ENCODE data around the gene FOXP4.

The FOXP4 gene

DNA sequence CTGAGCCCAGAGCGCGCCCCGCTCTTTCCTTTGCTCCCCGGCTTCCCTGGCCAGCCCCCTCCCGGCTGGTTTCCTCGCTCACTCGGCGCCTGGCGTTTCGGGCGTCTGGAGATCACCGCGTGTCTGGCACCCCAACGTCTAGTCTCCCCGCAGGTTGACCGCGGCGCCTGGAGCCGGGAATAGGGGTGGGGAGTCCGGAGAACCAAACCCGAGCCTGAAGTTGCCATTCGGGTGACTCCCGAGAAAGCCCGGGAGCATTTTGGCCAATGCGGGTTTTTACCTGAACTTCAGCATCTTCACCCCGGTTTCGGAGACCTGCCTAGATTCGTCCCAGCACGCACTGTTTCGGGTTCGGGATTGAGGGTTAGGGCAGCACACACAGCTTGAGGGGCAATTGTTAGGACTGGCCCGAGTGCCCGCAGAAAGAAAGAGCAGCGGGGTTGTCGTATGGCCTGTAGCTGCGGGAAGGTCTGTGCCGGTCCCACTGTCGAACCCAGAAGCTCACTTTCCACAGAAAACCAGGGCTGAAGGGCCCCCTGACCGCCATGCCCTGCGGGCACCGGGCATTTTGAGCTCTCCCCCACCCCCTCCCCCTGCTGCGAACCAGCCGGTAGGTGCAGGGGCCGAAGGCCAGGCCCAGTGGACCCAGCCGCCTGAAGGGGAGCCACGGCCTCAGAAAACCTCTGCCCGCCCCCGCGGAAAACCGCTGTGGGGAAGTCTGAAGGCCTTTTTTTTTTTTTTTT, 2.1 kb downstream of the FOXP4 start:
- DNase-seq = peak in 1 of 2 donors; percentile 13

DNA sequence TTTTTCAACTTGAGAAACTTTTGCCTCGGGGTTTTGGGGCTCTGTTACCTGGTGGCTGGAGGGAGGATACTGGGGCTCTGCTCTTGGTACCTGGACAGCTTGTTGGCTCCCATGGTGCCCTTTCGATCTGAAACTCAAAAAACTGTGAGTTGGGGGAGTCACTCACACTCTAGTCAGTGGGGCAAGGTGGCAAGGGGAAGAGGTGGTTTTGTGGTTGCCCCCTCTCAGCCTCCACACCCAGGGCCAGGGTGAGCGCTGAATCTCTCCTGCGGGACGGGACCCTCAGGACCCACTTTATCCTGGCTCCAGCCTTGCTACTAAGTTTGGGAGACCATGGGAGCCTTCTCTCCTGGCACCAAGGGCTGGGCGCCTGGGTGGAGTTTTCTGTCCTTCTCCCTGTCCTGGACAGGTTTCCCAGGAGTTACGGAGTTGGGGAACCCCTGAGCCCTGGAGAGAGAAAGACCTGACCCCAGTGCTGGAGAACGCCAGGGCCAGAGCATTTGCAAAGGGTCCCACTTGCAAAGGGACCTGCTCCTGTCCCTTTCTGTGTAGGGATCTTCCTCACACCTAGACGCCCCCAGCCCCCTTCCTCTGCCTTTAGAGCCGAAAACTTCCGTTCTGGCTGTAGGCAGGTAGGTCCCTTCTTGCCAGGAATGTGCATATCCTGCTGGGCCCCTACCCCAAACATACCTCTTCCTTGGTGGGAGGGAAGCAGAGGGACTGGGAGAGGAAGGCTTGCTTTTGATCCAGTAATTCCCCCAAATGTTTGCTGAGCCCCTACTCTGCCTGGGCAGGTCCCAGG, 2.9 kb downstream of the FOXP4 start:
- DNase-seq = no peak

DNA sequence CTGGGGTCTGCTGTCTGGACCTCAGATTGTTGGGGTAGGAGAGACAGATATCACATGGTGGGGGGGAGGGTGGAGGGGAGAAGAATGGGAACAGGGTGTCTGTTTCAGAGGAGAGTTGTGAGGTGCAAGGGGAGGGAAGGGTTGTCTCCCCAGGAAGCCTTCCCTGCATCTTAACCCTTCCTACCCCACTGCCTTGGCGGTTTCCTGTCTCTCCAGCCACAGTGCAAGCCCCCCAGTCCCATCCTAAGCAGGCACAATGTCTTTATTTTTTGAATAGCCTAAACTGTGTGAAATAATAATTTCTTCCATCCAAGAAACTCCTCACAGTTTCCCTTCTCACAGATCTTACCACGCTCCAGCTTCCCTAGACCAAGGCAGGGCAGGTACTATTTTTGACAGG, 3.5 kb downstream of the FOXP4 start:
- no peak for DNase-seq

DNA sequence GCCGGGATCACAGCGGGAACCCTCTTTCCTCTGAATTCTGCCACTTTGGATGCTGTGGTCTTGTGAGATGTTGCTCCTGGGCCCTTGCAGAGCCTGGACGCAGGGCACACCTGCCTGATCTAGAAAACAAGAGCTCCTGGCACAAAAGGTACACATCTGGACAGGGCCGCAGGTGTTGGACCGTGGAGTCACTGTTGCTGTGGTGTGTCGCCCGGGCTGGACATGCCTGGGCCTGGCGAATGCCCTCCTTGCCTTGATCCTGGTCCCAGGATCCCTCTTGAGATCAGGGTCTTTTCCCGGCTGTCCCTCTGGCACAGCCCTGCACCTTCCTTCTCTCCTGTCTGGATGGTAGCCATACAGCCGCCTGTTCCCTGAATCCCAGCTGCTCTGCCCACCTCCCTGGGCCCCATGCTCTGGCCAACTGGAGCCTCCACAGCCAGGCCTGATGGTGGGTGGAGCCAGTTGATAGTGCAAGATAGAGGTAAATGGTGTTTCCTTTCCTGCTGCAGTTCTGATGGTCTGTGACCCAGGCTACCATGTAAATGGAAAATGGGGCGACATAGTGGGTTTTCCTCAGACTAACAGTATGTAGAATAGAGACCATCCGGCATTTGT, 5.0 kb downstream of the FOXP4 start:
- DNase-seq = no peak

DNA sequence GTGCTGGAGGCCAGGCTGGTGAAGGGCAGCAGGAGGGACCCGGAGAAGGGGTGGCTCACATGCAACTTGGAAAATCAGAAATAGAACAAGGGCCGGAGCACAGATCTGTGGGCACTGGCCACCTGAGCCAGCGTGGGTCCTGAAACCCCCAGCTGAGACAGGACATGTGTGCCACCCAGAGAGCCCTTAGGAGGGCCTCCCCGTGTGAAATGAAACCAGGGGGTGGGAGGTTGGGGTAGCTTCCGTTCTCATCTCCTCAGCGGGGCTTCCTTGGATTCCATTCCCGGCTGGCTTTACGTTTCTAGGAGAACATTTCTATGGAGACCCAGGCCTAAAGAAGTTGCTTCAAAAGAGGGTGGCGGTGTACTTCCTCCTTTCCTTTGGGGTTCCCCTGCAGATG, 5.7 kb downstream of the FOXP4 start:
- DNase-seq = no peak

DNA sequence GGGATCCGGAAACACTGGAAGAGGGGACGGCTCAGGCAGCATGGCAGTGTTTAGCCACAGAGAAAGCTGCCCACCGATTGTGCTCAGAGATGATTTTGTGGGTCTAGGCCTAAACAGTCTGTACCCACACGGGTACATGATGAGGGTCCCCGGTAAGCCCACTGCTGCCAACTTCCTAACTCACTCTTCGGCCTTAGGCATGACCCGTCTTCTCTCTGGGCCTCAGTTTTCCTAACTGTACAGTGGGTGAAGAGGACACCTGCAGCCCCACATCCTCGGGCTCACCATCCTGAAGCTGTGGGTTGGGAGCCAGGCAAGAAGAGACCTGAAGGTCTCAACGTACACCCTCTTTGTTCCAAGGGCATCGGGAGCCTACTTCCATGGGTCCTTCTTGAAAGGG, 6.5 kb downstream of the FOXP4 start:
- no peak for DNase-seq

DNA sequence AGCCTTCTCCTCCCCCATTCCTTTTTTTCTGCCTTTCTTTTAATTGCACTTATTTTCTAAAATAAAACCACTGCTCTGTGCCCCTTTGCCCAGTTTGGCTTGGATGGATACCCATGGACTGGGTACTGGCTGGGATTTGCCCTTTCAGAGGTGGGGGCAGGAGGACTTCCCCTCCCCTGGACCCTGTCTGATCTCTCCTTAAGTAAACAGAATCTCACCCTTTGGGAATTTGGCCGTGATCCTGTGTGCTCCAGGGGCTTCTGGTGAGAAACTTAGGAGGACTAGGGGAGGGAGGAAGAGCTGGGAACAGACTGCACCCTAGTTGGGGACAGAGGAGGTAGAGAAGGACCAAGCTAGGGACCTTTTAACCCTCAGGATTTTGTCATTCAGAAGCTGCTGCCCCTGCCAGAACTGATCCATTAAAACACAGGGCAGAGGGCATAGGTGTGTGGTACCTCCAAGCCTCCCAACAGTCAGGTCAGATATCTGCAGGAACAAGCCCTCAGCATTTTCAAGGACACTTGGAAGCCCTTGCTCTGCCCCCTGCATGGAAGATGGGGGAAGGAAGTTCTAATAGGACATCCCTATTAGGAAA, 7.3 kb downstream of the FOXP4 start:
- no peak for DNase-seq

DNA sequence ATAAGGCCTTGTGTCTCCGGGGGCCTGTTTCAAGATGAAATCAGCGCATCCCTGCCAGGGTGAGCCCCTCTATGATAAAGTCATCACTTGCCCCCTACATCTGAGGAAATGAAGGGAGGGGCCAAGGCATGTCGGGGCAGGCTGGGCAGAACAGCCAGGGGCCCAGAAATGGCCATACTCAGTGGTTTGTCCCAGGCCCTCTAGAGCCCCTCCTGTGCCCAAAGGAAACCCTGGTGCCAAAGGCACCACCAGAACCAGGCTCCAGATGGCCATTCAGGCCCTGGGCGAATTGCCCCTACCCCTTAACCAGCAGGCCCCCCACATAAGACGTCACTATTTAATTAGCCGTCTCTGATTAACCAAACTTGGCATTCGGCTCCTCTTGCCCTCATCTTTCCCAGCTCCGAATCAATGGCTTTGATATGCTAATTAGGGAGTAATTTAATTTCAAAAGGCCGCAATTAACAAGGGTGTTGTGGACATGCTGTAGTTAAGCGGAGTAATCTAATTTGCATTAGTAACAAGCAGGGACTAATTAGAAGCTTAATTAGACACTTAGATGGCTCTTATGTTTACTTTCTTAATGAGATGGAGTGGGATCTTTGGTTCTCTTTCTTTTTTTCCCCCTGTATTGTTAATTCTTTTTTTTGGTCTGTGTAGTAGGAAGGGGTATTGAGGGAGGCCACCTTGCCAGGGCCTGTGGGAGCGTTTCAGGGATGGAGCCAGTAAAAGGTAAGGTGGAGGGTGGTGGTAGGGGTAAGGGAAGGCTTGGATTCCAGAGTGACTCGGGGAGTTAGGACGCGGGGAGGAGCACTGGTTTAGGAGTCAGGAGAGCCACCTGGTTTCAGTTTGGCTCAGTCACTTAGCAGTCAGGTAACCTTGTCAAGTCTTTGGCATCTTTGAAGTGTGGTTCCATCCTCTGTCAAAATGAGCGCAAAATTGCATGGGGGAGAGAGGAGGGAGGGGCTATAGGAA, 9.4 kb downstream of the FOXP4 start:
- no peak for DNase-seq

DNA sequence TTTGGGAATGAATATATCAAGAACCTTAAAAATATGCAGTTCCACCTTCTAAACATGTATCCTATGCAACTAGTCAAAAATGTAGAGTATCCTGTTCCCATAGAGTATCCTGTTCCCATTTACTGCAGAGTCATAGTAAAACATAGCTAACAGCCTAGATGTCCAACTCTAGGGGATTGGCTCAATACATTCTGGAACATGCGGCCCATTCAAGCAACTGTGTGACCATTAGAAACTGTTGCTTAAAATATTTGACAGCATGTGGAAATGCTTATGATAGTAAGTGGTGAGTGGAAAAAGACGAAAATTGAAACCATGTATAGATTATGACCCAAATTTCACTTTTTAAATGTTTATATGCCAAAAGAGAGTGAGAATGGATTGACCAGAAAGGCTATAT, 11.2 kb downstream of the FOXP4 start:
- no peak for DNase-seq

DNA sequence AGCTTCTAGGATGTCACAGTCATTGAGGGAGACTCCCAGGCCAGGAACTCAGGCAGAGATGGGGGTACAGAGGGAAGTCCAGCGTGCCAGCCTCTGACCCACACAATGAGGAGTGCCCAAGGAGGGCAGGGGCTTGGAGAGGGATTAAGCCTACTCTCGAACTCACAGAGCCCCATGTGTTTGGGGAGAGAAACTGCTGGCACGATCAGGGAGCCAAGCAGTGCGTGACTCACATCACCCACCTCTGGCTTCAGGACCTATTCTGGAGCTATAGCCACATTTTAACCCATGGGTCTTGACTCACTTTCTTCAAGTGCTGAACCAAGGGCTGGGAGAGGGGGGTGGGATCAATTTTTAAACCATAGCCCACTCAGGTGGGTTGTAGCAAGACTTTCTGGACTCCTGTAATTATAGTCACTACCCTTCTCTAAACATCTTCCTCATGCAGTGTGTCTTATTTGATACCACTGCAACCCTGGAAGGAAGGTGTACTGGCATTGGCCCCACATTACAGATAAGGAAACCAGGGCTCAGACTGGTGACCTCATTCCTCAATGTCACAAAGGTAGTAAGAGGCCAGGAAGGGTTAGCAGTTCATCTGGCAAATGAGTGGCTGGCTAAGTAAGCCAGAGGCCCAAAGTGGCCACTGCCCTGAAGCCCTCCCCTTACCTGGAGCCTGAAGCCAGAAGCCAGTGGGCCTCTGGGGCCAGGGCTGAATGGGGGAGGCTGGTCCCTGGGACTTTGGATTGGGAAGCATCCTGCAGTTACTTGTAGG, 12.0 kb downstream of the FOXP4 start:
- DNase-seq = no peak

DNA sequence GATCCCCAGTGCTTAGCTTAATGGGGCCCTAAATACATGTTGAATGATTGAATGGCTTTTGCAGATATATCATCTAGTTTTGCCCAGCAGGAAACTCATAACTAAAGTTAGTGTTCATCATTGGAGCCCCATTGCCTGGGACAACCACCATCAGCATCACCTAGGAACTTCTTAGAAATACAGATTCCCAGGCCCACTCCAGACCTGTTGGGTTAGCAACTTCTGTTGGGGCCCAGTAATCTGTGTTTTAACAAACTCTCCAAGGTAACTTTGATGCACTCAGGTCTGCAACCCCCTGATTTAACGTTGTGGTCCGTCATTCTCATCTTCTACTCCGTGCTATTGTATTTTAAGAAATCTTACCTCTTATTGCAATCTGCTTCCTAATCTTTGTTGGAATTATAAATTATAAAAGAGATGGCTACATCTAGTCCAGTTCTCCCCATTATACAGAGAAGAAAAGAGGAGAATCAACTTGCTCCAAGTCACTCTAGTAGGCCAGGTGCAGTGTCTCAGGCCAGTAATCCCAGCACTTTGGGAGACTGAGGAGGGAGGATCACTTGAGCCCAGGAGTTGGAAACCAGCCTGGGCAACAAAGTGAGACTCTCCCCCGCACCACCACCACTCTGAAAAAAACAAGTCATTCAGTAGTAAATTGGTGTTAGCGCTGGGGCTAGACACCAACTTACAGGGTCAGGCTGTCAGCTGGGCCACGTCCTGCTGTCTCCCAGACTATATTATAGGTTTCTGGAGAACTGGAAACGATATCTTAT, 13.7 kb downstream of the FOXP4 start:
- DNase-seq = no peak

DNA sequence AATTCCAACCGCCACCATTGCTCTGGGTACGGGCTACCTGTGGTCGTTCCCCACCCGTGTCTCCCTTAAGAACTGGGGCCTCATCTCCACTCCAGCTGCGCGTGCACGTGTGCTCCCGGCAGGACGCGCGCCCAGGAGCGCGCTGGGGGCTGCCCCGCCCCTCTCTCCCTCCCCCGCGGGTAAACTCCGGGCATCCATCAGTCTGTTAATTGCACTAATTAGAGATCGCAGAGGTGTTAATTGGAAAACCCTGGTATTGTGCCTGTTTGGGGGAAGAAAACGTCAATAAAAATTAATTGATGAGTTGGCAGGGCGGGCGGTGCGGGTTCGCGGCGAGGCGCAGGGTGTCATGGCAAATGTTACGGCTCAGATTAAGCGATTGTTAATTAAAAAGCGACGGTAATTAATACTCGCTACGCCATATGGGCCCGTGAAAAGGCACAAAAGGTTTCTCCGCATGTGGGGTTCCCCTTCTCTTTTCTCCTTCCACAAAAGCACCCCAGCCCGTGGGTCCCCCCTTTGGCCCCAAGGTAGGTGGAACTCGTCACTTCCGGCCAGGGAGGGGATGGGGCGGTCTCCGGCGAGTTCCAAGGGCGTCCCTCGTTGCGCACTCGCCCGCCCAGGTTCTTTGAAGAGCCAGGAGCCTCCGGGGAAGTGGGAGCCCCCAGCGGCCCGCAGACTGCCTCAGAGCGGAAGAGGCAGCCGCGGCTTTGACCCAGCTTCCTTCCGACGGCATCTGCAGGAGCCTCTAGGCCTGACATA, 14.4 kb downstream of the FOXP4 start:
- peak; percentile 15 to 47 for DNase-seq

DNA sequence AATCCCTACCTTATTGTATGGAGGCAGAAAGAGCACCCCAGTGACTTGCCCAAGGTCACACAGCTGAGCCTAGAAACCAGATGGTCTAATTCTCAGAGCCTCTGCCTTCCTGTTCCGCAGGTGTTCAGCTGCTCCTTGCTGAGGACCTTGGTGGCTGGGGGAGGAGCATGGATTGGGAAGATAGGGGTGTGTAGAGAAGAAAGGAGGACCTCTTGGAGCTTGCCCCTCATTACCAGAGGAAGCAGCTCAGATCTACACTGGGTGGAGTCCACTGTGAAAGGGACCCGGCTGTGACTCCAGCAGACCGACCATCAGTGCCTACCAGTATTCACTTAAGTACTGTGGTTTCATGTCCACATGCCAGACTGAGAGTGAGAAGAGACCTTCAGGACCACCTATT, 15.2 kb downstream of the FOXP4 start:
- DNase-seq = no peak

DNA sequence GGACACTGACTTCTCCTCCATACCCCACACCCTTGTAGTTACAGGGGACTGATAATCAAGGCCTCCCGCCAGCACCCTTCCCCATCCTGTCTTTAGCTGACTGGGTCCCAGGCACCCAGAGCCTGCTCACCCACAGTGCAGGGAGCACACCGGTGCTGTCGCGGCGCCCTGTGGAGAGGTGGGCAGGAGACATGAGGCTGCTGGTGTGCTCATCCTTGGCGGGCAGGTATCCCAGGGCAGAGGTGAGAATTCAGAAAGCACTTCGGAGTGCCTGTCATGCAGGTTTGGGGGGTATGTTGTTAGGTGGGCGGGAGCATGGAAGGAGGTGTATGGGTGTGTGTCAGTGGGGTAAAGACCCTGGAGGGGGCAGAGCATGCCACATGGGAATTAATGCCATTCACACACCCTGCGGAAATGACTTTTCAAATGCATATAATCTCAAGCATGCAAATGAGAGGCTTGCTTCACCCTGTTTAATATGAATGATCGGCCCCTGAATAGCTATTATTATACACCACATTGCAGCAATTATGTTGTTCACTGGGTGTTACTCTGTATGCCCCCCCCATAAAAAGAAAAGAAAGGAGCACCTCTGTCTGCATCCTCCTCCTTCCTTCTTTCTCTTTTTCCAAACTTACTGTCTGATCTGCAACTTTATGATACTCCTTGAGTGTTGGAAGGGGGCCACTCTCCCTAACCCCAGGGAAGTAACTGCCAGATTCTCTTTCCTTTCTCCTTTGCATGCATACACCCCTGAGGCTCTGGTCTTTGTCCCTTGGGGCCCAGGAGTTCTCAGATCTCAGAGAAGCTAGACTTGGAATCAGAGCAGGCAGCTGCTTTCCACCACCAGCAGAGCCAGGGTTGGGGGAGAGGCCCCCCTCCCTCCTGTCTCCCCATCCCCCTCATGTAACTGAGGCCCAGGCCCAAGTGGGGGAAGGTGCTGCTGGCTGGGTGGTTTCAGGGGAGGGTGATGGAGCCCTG, 16.0 kb downstream of the FOXP4 start:
- no peak for DNase-seq

DNA sequence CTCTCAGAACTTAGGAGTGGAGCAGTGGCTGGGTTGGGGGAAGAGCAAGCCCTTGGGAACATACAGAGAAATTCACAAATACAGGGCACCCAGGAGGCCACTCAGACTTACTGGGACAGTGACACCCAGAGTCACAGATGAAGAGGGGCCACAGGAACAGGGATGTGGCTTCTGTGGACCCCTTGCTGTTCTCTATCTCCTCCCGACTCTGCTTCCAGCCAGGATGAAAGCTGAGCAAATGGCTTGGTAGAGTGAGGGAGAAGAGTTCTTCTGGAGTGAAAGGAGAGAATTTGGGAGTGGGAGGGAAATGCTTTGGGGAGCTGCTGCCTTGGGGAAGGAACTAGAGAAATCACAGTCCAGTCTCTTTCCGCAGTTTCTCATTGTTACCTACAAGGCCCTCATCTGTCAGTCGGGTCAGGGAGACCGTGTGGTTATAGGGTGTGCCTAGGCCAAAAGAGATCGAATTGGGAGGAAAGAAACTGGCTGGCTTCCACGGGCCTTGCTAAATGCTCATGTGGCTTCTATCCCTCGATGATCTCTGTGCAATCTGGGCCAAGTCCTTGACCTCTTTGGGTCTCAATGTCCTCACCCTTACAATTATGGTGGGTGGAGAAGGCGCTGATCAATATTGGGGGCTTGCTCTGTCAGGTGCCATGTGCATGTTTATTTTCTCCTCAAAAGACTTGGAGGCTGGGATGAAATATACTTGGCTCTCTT, 17.0 kb downstream of the FOXP4 start:
- DNase-seq = no peak

DNA sequence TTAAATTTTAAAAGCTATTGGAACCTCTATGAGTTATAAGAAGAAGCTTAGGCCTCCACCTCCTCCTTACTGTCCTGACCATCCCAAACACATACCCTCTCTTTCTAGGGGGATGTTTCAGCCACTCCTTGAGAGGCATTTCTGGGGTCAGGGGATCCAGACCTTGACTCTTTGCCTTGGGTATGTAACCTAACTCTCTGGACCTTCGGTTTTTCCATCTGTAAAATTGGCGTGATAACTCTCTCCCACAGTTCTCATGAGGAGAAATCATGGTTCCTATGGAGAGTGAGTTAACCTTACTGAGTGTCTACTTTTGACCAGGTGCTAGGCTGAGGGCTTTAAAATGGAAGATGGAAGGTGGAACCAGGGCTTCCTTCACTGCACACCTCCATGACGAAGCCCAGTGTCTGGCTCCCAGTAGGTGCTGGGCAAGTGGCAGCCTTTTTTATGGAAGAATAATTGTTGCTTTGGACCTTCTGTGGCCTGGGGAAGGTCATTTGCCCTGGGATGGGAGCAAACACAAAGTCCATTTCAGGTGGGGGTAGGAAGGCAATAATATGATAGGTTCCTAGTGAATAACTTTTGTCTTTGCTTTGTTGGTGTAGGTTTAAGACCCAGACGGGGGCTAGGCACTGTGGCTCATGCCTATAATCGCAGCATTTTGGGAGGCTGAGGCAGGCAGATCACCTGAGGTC, 18.4 kb downstream of the FOXP4 start:
- DNase-seq = no peak

DNA sequence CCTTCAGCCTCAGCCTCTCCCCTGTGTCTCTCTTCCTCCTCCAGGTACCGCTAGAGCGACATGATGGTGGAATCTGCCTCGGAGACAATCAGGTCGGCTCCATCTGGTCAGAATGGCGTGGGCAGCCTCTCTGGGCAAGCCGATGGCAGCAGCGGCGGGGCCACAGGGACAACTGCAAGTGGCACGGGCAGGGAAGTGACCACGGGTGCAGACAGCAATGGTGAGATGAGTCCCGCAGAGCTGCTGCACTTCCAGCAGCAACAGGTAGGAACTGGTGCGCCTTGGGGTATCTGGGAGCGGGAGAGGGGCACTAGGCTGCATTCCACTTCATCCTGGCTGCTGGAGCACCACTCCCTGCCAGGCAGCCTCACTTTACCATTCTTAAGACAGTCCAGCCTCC, 19.5 kb downstream of the FOXP4 start:
- no peak for DNase-seq
